ENCODE measurements around the gene KRTAP6-3. TPM values are rescaled to one million over a fixed set of nuclear protein-coding genes. Genes with fewer than 3 reads are reported as not detected.

KRTAP6-3 gene
- total and polyA plus RNA-seq, 2 of the 8 experiments (the other 6 are each of a cell fraction or from before 2014, with no cell fraction given), result not detected

DNA sequence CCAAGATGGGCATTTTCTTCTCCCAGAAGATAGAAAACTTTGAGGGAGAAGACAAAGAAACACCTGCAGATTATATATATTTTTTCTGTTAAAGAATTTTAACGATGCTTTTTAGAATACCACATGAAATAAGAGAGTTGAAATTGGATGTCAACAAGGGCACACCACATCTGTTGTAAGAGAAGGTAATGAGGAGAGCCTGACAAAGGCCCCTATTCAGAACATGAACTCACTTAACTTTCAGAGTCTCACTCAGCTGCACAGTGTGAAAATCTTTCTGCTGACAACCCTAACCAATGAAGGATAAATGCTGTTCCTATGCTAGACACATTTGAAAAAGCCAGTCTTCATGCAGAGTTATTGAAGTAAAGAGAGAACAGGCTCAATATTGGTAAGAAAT, 9.4 kb upstream of the KRTAP6-3 start:
- Histone ChIP-seq H3K9ac (replicated peaks in 1 of 4; ENCODE audit: extremely low read depth in 1 of 4, low read depth in 3 of 4, low read length in 3 of 4) (no peak overlapping the region), H3K4me1 (replicated peaks in 1 of 4; ENCODE audit: control insufficient read depth in 3 of 4, insufficient read depth in 4 of 4, low read length in 3 of 4) (no peaks in the 10 kb centered on the region), H3K23me2 (ENCODE audit: low read depth, low read length) (no peaks in the 10 kb centered on the region), H4K8ac (ENCODE audit: extremely low read depth, insufficient read depth, low read length) (no peak overlapping the region), H3K4me2 (ENCODE audit: insufficient read depth in 1 of 2, low read depth in 2 of 2, low read length in 2 of 2) (no peak overlapping the region), H3K79me2 (ENCODE audit: control insufficient read depth in 1 of 2, insufficient read depth in 2 of 2, low read length in 2 of 2) (no peaks in the 10 kb centered on the region), H3K56ac (replicated peaks; ENCODE audit: insufficient read length, low read depth, low read length) (no peak overlapping the region), H4K91ac (replicated peaks; ENCODE audit: insufficient read length, low read length) (no peak overlapping the region), H3K9me3 (ENCODE audit: insufficient read depth in 2 of 2, low read depth in 1 of 2, low read length in 1 of 2) (no peaks in the 10 kb centered on the region), H3K27me3 (replicated peaks in 1 of 4; ENCODE audit: control insufficient read depth in 3 of 4, extremely low read depth in 1 of 4, insufficient read depth in 3 of 4, low read length in 3 of 4) (no peaks in the 10 kb centered on the region), H3K27ac (ENCODE audit: low read depth, low read length) (no peak overlapping the region), H2BK20ac (ENCODE audit: low read length) (no peak overlapping the region), H3K79me1 (ENCODE audit: low read depth, low read length) (no peaks in the 10 kb centered on the region), H3K18ac (ENCODE audit: extremely low read depth, low read length) (no peak overlapping the region), H2BK120ac (replicated peaks; ENCODE audit: low read depth, low read length) (no peak overlapping the region), H2AK5ac (ENCODE audit: low read depth, low read length) (no peak overlapping the region), H2BK5ac (ENCODE audit: low read depth, low read length) (no peak overlapping the region), H2AFZ (ENCODE audit: low read length) (no peak overlapping the region), H4K5ac (ENCODE audit: insufficient read length, low read depth, low read length) (no peak overlapping the region), H4K20me1 (replicated peaks in 1 of 2; ENCODE audit: control insufficient read depth in 1 of 2, insufficient read depth in 2 of 2, low read length in 2 of 2) (no peaks in the 10 kb centered on the region), H2BK12ac (ENCODE audit: low read depth, low read length) (no peak overlapping the region), H3K36me3 (ENCODE audit: control insufficient read depth in 2 of 4, insufficient read depth in 4 of 4, low read length in 3 of 4) (no peaks in the 10 kb centered on the region), H3K4ac (replicated peaks; ENCODE audit: insufficient read length, low read depth, low read length) (no peak overlapping the region), H3K23ac (ENCODE audit: insufficient read length) (no peak overlapping the region), H2BK15ac (ENCODE audit: low read length) (no peak overlapping the region), H3K14ac (ENCODE audit: insufficient read length) (no peak overlapping the region), H3K4me3 (ENCODE audit: extremely low read depth in 1 of 4, insufficient read depth in 2 of 4, low read depth in 3 of 4, low read length in 4 of 4) (no peak overlapping the region)
- ChIA-PET CTCF (ENCODE audit: partially characterized antibody) (no interaction called here), POLR2A (ENCODE audit: partially characterized antibody) (no interaction called here)
- DNase-seq (ENCODE audit: low read depth in 1 of 2, low spot score in 2 of 2) (no peak), FAIRE-seq (no peak)
- TF ChIP-seq MAFK (IDR thresholded peaks at IDR 0.05; ENCODE audit: low read depth, low read length) (no peak), EGR1 (IDR thresholded peaks at IDR 0.05; ENCODE audit: borderline replicate concordance, low read depth, low read length) (no peak), BACH1 (IDR thresholded peaks at IDR 0.05; ENCODE audit: low read length) (no peak), CBX5 (IDR thresholded peaks at IDR 0.05; ENCODE audit: low read depth, low read length) (no peak), HDAC6 (IDR thresholded peaks at IDR 0.05; ENCODE audit: low read depth, low read length) (no peak), FOSL1 (IDR thresholded peaks at IDR 0.05; ENCODE audit: insufficient read depth, low read depth, low read length) (no peak), JUND (IDR thresholded peaks at IDR 0.05; ENCODE audit: low read length) (no peak), HDAC2 (IDR thresholded peaks at IDR 0.05; ENCODE audit: borderline replicate concordance in 1 of 2, low read depth in 2 of 2, low read length in 2 of 2) (no peak), NANOG (IDR thresholded peaks at IDR 0.05; ENCODE audit: insufficient read depth, low read depth, low read length, poor library complexity, severe bottlenecking) (no peak)
- TF ChIP-seq, protein P1, sequence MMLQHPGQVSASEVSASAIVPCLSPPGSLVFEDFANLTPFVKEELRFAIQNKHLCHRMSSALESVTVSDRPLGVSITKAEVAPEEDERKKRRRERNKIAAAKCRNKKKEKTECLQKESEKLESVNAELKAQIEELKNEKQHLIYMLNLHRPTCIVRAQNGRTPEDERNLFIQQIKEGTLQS (IDR thresholded peaks at IDR 0.05; ENCODE audit: insufficient read depth, low read depth, low read length), result no peak
- TF ChIP-seq, protein P2, sequence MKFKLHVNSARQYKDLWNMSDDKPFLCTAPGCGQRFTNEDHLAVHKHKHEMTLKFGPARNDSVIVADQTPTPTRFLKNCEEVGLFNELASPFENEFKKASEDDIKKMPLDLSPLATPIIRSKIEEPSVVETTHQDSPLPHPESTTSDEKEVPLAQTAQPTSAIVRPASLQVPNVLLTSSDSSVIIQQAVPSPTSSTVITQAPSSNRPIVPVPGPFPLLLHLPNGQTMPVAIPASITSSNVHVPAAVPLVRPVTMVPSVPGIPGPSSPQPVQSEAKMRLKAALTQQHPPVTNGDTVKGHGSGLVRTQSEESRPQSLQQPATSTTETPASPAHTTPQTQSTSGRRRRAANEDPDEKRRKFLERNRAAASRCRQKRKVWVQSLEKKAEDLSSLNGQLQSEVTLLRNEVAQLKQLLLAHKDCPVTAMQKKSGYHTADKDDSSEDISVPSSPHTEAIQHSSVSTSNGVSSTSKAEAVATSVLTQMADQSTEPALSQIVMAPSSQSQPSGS (IDR thresholded peaks at IDR 0.05; ENCODE audit: low read length), result no peak
- WGBS, 2 experiments (ENCODE audit: extremely low coverage in 1 of 2, insufficient coverage in 1 of 2, insufficient read length in 1 of 2, insufficient replicate concordance in 2 of 2, low coverage in 1 of 2, low lambda C conversion rate in 2 of 2, missing lambda C conversion rate in 1 of 2), result 100% methylated on average over 1 of the region's 1 CpG; no CpG with 5 or more reads in 1 of the 2 experiments

All from H1 (cell line).